ENCODE results near the gene VANGL1. TPM values are rescaled to one million over a fixed set of nuclear protein-coding genes. Genes with fewer than 3 reads are reported as not detected.

The VANGL1 gene
- total RNA-seq, 2 experiments from 2014 or later: 1.1 to 1.8 TPM

GRCh38 chr1:115676498-115677181 is 34.9 kb downstream of the VANGL1 start:
- no peaks in the 10 kb centered on the region for H3K9me3 ChIP-seq (ENCODE audit: control insufficient read depth in 1 of 2, insufficient read depth in 1 of 2, low read length in 2 of 2)
- Mint-ChIP-seq H3K27me3 (no peaks in the 10 kb centered on the region), H3K27ac (no peak overlapping the region), H3K4me1 (ENCODE audit: low read depth) (no peaks in the 10 kb centered on the region), H3K9me3 (no peaks in the 10 kb centered on the region), H3K36me3 (ENCODE audit: low read depth) (no peaks in the 10 kb centered on the region), H3K4me3 (no peak overlapping the region)
- H3K27ac ChIP-seq (ENCODE audit: low read depth in 1 of 2, low read length in 2 of 2): no peak overlapping the region
- no peak overlapping the region for H3K4me3 ChIP-seq (ENCODE audit: low read length)
- no peaks in the 10 kb centered on the region for H3K27me3 ChIP-seq (ENCODE audit: control insufficient read depth in 1 of 2, insufficient read depth in 2 of 2, low read length in 2 of 2)
- H3K36me3 ChIP-seq (ENCODE audit: insufficient read depth, low read length): no peaks in the 10 kb centered on the region
- intact Hi-C loops (cut with DNase I, micrococcal nuclease): no loop called here
- ChIA-PET CTCF (no interaction called here), POLR2A (no interaction called here)
- DNase-seq (no peak), ATAC-seq (ENCODE audit: poor library complexity) (no peak)
- H3K4me1 ChIP-seq (ENCODE audit: insufficient read depth, low read length): no peaks in the 10 kb centered on the region
- TF ChIP-seq CTCF (IDR thresholded peaks at IDR 0.05): no peak

DNA sequence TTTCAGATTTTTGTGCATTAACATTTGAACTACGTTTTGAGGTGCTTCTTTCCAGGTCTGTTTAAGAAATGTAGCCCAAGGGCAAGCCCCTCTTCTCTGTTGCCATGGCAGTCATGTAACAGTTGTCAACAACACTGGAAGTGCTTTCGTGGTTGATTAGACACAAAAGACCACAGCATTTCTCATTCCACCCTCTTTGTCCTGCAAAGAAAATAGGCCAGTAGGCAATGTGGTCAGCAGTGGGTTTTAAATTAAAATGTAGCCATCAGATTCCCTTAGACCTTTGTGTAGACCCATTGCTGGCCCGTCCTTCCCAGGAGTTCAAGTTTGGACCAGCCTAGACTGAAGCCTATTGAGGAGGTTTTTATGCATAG is 35.4 kb downstream of the VANGL1 start:
- CTCF ChIA-PET: no interaction called here
- H3K4me1 Mint-ChIP-seq (ENCODE audit: low read depth): no peaks in the 10 kb centered on the region
- POLR2A ChIA-PET: no interaction called here
- Histone ChIP-seq H3K9me3 (ENCODE audit: control insufficient read depth in 1 of 2, insufficient read depth in 1 of 2, low read length in 2 of 2) (no peaks in the 10 kb centered on the region), H3K27ac (ENCODE audit: low read depth in 1 of 2, low read length in 2 of 2) (no peak overlapping the region), H3K36me3 (ENCODE audit: insufficient read depth, low read length) (no peaks in the 10 kb centered on the region), H3K4me1 (ENCODE audit: insufficient read depth, low read length) (no peaks in the 10 kb centered on the region), H3K27me3 (ENCODE audit: control insufficient read depth in 1 of 2, insufficient read depth in 2 of 2, low read length in 2 of 2) (no peaks in the 10 kb centered on the region), H3K4me3 (ENCODE audit: low read length) (no peak overlapping the region)
- no peaks in the 10 kb centered on the region for H3K36me3 Mint-ChIP-seq (ENCODE audit: low read depth)
- no peak for DNase-seq
- no peaks in the 10 kb centered on the region for H3K27me3 Mint-ChIP-seq
- H3K4me3 Mint-ChIP-seq: no peak overlapping the region
- no peak overlapping the region for H3K27ac Mint-ChIP-seq
- intact Hi-C loops (cut with DNase I, micrococcal nuclease): no loop called here
- no peak for TF ChIP-seq CTCF (IDR thresholded peaks at IDR 0.05)
- ATAC-seq (ENCODE audit: poor library complexity): no peak
- H3K9me3 Mint-ChIP-seq: no peaks in the 10 kb centered on the region

DNA sequence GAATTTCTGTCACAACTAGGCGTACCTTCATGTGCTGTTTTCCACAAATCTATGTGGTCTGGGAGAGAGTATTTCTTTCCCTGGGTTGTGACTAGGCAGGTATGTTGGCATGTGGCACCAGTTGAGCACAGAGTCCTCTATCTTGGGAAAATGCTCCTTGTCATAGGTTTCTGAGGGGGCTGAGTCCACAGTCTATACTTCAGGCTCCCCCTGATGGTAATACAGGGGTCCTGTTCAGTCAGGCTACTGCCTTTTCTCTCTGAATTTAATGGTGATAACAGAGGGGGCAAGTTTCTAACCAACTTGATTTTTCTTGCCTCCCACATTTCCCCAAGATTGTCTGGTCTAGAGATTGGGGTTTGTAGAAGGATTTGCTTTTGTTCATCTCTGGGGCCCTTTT is 35.8 kb downstream of the VANGL1 start:
- Histone ChIP-seq H3K4me3 (ENCODE audit: low read length) (no peak overlapping the region), H3K4me1 (ENCODE audit: insufficient read depth, low read length) (no peaks in the 10 kb centered on the region), H3K27ac (ENCODE audit: low read depth in 1 of 2, low read length in 2 of 2) (no peak overlapping the region), H3K9me3 (ENCODE audit: control insufficient read depth in 1 of 2, insufficient read depth in 1 of 2, low read length in 2 of 2) (no peaks in the 10 kb centered on the region), H3K27me3 (ENCODE audit: control insufficient read depth in 1 of 2, insufficient read depth in 2 of 2, low read length in 2 of 2) (no peaks in the 10 kb centered on the region), H3K36me3 (ENCODE audit: insufficient read depth, low read length) (no peaks in the 10 kb centered on the region)
- Mint-ChIP-seq H3K4me1 (ENCODE audit: low read depth) (no peaks in the 10 kb centered on the region), H3K9me3 (no peaks in the 10 kb centered on the region), H3K27me3 (no peaks in the 10 kb centered on the region), H3K36me3 (ENCODE audit: low read depth) (no peaks in the 10 kb centered on the region), H3K4me3 (no peak overlapping the region), H3K27ac (no peak overlapping the region)
- ChIA-PET CTCF (no interaction called here), POLR2A (no interaction called here)
- DNase-seq (no peak), ATAC-seq (ENCODE audit: poor library complexity) (no peak)
- no peak for TF ChIP-seq CTCF (IDR thresholded peaks at IDR 0.05)
- intact Hi-C loops (cut with DNase I, micrococcal nuclease): no loop called here

Measured in CD4-positive, alpha-beta T cell (primary cell).